ENCODE results near the gene DNAH9.

The DNAH9 gene

DNA sequence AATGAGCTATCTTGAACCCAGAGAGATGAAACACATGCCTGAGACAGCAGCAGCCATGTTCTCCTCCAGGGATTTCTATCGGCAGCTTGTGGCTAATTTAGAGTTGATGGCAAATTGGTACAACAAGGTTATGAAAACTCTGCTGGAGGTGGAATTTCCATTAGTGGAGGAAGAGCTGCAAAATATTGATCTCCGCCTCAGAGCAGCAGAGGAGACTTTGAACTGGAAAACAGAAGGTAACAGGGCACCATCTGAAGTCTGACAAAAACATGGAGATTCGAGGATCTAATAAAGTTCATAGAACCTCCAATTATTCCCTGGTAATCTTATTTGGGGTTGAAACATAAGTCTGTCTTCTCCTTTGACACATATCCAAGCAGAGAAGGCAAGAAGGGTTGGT is 52.8 kb downstream of the DNAH9 start:
- in situ Hi-C loops (cut with HindIII; ENCODE audit: low sequenced_read_pairs) = no loop called here

DNA sequence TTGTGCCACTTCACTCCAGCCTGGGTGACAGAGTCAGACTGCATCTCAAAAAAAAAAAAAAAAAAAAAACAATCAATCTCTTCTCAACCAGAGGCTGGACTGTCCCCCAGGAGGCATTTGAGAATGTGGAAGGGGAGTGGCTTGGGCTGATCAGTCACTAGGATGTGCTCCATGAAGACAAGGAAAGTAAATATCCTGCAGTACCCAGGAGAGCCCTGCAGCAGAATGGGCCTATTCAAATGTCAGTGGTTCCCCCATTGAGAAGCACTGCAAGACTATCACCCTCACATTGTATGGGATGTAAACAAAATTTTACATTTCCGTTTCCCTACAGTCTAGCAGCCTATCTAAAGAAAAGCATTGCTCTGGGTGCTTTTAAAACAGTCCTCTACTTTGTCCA is 70.3 kb downstream of the DNAH9 start:
- in situ Hi-C loops (cut with HindIII; ENCODE audit: low sequenced_read_pairs) = no loop called here

DNA sequence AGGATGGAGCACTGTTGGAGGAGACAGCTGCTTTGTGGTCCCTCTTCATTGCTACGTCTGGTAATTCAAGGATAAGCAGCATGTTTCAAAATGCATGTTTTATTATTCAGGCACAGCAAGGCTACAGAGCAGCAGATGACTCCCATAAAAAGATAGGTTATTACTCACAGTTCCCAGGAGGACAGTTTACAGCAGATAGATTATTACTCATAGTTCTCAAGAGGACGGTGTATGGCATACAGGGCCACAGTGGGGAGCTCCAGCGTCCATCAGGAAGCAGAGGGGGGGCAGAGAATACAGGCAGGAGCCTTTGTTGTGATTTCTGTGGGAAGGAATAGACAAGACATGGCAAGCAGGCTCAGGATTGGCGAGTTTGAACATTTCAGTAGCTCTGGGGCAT is 72.9 kb downstream of the DNAH9 start:
- in situ Hi-C loops (cut with HindIII; ENCODE audit: low sequenced_read_pairs) = no loop called here

DNA sequence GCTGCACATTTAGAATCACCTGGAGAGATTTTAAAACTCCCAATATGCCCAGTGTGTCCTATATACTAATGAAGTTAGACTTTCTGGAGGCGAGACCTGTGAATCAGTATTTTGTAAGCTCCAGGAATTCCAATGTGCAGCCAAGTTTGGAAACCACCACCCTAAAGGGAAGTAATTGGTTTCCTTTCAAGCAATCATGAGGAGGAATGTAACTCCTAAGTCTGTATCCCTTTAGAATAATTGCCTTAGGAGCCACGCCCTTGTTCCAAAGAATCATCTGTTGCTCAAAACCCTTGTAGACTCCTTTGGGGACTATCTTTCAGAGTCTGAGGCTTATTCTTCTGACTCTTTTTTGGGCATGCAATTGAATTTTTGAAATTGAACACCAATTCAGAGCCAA is 84.4 kb downstream of the DNAH9 start:
- in situ Hi-C loops (cut with HindIII; ENCODE audit: low sequenced_read_pairs) = no loop called here

DNA sequence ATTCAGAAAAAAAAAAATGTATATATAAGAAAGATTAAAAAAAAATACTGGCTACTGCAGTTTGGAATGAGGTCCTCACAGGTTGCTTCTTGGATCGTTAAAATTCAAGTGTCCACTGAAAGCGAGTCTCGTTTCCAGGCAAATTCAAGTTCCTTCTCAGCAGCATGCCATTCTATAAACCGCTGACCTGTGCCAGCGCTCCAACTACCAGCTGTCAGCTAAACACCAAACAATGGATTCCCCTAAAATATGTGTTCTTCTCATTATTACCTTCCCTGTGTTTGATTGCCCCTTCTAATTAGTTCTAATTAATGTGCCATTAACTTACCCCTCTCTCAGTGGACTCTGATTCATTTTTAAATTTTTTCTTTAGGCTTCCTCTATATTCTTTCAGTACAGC is 92.4 kb downstream of the DNAH9 start:
- in situ Hi-C loops (cut with HindIII; ENCODE audit: low sequenced_read_pairs) = no loop called here

DNA sequence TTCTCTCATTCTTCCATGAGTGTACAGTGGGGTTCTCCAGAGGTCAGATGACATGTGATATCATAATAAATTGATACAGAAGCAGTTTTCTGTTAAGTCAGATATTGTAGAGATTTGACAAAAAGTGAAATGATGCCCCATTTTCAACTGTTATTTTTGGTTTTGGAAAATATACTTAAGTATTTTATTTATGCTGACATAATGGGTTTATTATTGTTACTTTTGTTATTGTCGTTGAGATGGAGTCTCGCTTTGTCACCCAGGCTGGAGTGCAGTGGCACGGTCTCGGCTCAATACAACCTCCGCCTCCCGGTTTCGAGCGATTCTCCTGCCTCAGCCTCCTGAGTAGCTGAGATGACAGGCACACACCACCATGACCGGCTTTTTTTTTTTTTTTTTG is 94.4 kb downstream of the DNAH9 start:
- in situ Hi-C loops (cut with HindIII; ENCODE audit: low sequenced_read_pairs) = no loop called here

DNA sequence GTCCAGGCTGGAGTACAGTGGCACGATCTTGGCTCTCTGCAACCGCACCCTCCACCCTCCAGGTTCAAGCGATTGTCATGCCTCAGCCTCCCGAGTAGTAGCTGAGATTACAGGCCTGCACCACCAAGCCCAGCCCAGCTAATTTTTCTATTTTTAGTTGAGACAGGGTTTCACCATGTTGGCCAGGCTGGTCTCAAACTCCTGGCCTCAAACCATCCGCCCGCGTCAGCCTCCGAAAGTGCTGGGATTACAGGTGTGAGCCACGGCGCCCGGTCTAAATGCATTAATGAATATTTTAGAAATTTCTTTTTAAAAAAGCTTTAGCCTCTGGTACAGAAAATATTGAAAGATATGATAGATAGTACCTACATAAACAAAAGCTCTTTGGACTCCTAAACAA is 95.0 kb downstream of the DNAH9 start:
- in situ Hi-C loops (cut with HindIII; ENCODE audit: low sequenced_read_pairs) = no loop called here

DNA sequence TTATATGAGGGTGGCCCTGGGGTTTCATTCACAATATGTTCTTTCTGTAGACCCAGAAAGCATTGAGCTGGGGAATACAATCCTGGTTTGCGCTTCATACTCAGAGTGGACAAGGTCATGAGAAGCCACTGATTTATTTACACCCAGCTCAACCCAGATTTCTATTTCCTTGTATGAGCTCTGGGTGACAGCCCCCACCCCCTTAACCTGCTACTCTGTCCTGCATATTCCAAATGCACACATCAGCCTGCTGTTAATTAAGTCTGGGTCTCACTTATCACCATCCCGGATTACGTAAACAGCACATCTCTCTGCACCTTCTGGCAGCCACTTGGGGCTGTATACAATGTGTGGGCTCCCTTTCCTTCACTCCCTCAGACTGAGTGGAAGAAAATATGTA is 102.4 kb downstream of the DNAH9 start:
- in situ Hi-C loops (cut with HindIII; ENCODE audit: low sequenced_read_pairs) = no loop called here

DNA sequence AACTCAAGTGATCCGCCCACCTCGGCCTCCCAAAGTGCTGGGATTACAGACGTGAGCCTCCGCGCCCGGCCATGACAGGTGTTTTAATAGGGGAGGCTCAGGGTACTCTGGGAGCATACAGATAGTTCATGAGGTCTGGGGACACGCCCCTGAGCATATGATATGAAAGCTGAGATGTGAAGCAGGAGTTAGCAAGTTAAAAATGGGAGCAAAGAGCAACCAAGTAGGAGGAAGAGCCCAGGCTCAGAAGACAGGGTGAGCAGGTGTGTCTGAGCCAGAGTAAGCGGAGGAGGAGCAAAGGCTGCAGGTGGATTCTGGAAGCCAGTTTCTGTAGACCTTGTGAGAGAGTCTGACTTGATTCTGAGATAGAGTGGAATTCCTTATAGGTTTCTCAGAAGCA is 103.6 kb downstream of the DNAH9 start:
- in situ Hi-C loops (cut with HindIII; ENCODE audit: low sequenced_read_pairs) = no loop called here

DNA sequence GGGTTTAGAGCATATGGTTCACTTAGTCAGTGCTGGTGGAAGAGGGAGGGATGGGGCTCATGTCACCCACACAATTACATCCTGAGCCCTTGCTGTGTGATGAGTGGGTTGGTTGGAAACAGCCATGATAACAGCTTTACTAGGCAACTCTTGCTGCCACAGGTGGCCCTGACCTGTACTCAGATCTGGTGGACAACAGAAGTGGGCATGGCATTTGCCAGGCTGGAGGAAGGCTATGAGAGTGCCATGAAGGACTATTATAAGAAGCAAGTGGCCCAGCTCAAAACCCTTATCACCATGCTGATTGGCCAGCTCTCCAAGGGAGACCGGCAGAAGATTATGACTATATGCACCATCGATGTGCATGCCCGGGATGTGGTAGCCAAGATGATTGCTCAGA is 105.8 kb downstream of the DNAH9 start:
- in situ Hi-C loops (cut with HindIII; ENCODE audit: low sequenced_read_pairs) = no loop called here

DNA sequence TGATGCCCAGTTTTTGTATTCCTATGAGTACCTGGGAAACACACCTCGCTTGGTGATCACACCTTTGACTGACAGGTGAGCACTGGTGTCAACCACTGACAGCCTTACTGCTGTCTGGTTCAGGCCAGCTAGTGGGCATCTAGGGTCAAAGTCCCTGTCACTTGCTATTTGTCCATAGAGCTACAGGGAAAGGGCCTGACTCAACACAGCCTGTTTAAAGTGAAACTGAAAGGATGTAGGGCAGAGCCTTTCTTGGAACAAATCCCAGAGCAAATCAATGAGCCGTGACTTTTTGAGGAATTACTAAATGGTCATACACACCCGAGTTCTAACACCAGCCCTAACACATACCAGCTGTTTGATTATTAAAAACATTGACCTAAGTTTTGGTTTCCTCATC is 106.8 kb downstream of the DNAH9 start:
- in situ Hi-C loops (cut with HindIII; ENCODE audit: low sequenced_read_pairs) = no loop called here

DNA sequence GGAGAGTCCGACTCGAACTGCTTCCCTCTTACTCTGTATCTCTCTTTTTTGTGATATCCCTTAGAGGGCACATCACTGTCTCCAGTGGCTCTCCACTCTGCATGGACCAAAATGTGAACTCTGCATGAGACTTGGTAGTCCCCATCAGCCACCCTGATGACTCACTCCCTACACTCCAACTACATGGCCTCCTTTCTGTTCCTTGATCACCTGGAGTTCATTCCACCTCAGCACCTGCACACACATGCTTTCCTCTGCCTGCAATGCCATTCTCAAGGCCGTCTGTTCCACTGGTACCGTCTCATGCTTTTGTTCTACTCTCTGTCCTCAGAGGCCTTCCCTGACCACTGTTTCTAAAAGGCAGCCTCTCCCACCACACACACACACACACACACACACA is 109.3 kb downstream of the DNAH9 start:
- in situ Hi-C loops (cut with HindIII; ENCODE audit: low sequenced_read_pairs) = no loop called here

DNA sequence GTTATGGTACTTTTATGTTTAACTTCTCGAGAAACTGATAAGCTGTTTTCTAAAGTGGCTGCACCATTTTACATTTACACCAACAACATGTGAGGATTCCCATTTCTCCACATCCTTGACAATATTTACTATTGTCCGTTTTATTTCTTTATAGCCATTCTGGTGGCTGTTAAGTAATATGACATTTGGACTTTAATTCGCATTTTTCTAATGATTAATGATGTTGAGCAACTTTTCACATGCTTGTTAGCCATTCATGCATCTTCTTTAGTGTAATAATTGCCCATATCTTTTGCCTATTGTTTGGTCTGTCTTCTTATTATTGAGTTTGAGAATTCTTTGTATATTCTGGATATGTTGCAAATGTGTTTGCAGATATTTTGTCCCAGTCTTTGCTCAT is 114.2 kb downstream of the DNAH9 start:
- in situ Hi-C loops (cut with HindIII; ENCODE audit: low sequenced_read_pairs) = no loop called here

DNA sequence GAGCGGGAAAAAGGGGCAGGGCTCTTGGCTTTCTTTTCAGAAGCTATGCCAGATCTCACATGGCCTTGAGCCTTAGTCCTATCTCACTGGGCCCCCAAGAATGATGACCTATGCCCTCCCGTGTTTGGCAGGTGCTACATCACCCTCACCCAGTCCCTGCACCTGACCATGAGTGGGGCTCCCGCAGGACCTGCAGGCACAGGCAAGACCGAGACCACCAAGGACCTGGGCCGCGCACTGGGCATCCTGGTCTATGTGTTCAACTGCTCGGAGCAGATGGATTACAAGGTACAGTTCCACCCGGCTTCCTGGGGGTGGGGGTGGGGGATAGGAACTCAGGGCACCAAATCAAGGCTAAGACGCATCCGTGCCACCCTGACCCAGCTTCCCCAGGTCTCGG is 120.9 kb downstream of the DNAH9 start:
- in situ Hi-C loops (cut with HindIII; ENCODE audit: low sequenced_read_pairs) = no loop called here

DNA sequence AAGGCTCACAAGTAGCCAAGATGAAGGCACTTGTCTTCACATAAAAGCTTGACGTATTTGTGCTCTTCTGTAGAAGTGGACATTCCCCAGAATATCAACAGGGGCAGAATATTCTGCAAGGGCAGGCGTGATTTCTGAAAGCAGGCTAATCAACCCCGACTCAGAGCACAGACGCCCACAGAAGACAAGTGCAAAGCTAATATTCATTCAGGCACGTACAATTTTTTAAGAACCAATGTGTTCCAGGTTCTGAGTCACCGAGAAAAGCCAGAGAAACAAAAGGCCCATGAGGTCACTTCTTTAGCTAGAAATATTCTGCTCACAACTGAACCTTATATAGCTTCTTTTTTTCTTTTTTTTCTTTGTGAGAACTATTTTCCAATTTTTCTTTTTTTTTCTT is 121.6 kb downstream of the DNAH9 start:
- in situ Hi-C loops (cut with HindIII; ENCODE audit: low sequenced_read_pairs) = no loop called here

DNA sequence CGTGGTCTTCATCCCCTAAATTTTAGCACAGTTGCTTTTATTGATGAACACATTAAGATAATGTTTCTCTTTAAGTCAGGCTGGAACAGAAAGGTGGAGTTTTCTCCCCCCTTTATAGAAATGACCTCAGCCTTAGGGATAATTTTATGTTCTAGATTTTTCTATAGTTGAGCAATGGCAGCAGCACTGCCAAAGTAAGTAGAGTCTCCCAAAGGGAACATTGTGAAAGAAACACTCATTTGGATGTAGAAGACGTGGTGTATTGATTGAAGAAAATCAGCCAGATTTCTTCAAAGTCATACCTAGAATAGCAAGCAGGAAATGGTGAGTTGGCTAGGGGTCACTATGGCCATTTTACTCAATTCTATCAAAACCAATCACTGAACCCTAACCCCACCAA is 122.5 kb downstream of the DNAH9 start:
- in situ Hi-C loops (cut with HindIII; ENCODE audit: low sequenced_read_pairs) = no loop called here

DNA sequence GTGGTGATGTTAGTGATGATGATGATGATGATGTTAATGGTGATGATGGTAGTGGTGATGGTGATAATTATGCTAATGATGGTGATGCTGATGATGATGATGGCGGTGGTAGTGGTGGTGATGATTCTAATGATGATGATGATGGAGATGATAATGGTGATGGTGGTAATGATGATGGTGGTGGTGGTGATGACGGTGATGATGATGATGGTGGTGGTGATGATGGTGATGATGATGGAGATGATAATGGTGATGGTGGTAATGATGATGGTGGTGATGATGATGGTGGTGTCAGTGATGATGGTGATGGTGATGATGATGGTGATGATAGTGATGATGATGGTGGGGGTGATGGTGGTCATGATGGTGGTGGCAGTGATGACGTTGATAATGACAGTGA is 132.5 kb downstream of the DNAH9 start:
- in situ Hi-C loops (cut with HindIII; ENCODE audit: low sequenced_read_pairs) = no loop called here

DNA sequence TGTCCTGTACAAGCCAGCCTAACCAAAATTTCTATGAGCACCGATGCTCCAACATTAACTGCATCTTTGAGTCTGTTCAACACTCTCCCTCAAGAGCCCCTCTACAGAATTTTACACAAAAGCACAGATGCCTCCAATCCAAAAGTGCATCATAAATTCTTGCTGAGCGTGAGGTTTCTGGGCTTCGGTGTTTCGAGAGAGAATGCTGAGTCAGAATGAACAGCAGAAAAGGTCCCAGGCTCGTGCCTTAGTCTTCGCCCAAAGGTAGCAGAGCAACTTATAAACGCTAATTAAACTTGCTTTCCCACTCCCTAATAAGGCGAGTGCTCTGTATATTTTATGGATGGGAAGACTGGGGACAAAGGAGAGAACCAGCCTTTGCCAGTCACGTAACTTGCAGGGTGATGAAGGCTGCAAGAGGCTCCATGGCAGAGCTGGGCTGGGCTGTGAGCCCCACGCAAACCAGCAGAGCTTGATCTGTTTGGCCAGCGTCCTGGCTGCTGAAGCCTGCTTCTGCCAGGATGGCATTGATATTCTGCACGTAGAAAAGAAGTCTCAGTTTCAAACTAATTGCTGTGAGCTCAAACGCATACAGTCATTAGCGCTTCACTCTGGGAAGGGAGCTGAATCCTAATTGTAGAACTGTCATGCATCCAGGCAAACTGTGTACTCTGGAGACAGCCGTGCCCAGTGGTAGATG is 138.5 kb downstream of the DNAH9 start:
- in situ Hi-C loops (cut with HindIII; ENCODE audit: low sequenced_read_pairs) = no loop called here

DNA sequence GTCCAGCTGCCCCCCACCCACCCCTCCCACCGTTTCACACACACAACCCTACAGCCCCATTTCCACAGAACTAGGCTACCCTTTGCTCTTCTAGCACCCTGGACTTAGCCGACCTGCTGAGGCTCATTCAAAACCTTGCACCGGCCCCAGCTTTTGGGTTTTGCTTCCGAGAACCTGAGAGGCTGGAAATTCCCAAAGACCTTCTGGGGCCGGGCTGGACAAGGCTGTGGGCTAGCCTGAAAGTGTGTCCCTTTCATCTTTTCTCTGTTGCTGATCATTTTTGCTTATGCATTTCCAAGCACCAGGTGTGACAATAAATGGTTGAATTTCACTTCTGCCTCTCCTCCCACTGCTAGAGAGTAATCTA is 139.0 kb downstream of the DNAH9 start:
- in situ Hi-C loops (cut with HindIII; ENCODE audit: low sequenced_read_pairs) = no loop called here

DNA sequence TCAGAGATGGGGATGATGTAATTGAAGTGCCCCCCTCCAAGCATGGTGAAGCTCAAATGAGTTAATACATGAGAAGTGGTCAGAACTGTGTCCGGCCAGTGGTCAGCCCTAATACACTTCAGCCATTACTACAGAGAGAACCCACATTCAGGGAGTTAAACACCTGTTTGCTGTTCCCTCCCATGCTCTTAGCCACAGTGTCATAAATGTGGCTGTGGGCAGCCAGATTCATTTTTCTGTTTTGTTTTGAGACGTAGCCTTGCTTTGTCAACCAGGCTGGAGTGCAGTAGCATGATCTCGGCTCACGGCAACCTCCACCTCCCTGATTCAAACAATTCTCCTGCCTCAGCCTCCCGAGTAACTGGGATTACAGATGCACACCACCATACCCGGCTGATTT is 139.9 kb downstream of the DNAH9 start:
- in situ Hi-C loops (cut with HindIII; ENCODE audit: low sequenced_read_pairs) = no loop called here

DNA sequence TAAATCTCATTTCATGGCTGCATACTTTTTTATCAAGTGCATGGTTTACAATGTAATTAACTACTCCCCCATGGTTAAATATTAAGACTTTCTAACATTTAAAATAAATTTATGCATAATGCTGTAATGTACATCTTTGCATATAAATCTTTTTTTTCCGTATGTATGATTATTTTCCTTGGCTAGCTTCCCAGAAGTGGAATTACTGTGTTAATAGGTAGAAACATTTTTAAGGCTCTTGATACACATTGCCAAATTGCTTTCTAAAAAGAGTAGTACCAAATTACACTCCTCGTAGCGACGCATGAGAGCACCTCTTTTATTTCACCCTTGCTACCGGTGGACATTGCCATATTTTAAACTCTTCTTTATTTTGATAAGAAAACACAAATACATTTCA is 141.1 kb downstream of the DNAH9 start:
- in situ Hi-C loops (cut with HindIII; ENCODE audit: low sequenced_read_pairs) = no loop called here

DNA sequence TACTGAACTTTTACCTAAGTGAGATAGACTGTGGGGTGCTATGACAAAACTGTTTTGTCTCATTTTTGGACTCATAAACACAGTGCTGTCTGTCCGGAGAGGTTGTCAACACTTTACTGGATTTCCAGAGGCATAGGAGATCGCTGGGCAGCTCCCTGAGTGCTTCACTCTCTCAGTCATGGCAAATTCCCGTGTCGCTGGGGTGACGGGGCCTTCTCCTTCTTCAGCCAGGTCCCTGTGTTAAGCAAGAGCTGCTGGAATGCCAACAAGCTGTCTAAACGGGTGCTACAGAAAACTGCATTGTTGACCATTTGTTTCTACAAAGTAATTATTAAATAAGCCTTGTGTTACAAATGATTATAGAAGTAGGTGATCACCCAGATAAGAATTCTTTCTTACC is 141.6 kb downstream of the DNAH9 start:
- in situ Hi-C loops (cut with HindIII; ENCODE audit: low sequenced_read_pairs) = no loop called here

DNA sequence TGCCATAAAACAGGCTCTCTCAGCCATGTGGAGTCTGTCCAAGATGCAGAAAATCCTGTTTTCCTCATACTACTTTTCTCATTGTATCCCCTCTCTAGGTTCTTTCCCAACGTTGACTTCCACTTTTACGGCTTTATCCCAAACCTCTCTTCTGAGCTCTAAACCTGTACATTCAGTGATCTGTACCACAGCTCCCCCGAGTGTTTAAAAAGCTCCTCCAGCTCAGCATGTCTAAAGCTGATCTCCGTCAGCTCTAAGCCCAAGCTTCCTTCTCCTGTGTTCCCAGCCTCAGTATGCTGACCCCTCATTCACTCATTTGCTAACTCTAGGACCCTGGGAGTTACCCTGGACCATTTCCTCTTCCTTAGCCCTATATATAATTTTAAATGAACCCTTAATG is 144.6 kb downstream of the DNAH9 start:
- in situ Hi-C loops (cut with HindIII; ENCODE audit: low sequenced_read_pairs) = no loop called here

DNA sequence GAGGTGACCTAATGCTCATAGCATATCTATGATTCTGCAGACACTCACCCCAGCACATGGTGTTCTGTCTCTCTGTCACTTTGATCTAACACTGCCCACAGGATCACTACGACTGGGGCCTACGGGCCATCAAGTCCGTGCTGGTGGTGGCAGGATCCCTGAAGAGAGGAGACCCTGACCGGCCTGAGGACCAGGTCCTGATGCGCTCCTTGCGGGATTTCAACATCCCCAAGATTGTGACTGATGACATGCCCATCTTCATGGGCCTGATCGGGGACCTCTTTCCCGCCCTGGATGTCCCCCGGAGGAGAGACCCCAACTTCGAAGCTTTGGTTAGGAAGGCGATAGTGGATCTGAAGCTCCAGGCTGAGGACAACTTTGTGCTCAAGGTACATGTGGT is 146.4 kb downstream of the DNAH9 start:
- in situ Hi-C loops (cut with HindIII; ENCODE audit: low sequenced_read_pairs) = no loop called here
